Endothelial cell of umbilical vein (primary cell): Measurements from ENCODE around the gene CNBD2. TPM values are rescaled to one million over a fixed set of nuclear protein-coding genes. Genes with fewer than 3 reads are reported as not detected.
"Not testable (repeated sequence)": the region's sequence is repeated elsewhere in the genome, so short reads cannot be mapped to it uniquely, and the experiment has no call there.

Experiments
- BruUV-seq: library from RNA; stranded (reverse); fragments of 400-500 nt; replicated peaks from 2 replicates; lab custom pipeline; 2021; lab: Mats Ljungman, UMichigan
- CTCF ChIA-PET: fragments of 300-600, 350-600 bp; sonication (Branson Sonifier 250); formaldehyde crosslinking; loops from one replicate; lab custom pipeline; 2021; ENCODE audit warnings: antibody characterized with exemption, inconsistent platforms; lab: Charles Lee
- POLR2A ChIA-PET: fragments of 300-600, 350-600 bp; sonication (Branson Sonifier 250); formaldehyde crosslinking; loops from one replicate; lab custom pipeline; 2021; ENCODE audit warnings: antibody characterized with exemption, inconsistent platforms; lab: Charles Lee
- DNase-seq: peaks from one replicate; pipeline ENCODE4 v3.0.0-alpha.2; 2011; ENCODE audit warnings: low read depth, low spot score
- FAIRE-seq: peaks from 2 replicates; lab custom pipeline; 2011; peaks lifted over from hg19 to GRCh38; lab: Jason Lieb, UNC
- H2AFZ ChIP-seq: 2 replicates; pipeline ENCODE4 v1.6.0; 2012; ENCODE audit warnings: low read depth, low read length, control low read depth, inconsistent platforms
- H3K27ac ChIP-seq: 2 replicates; pipeline ENCODE4 v1.5.1; 2011; ENCODE audit warnings: low read depth, mild to moderate bottlenecking, control low read depth, low read length, moderate library complexity; ENCODE audit not compliant: insufficient read depth
- H3K27me3 ChIP-seq, 2 experiments: 2 replicates each; pipeline versions ENCODE4 v1.6.0 to v1.6.1; 2011; ENCODE audit warnings: low read length in 2 of 2, mixed read lengths in 1 of 2; ENCODE audit not compliant: control insufficient read depth in 2 of 2, insufficient read depth in 2 of 2
- H3K36me3 ChIP-seq, 2 experiments: 2 replicates in 1 of 2; 3 replicates in 1 of 2; pipeline ENCODE4 v1.5.1; 2011; ENCODE audit warnings: low read length in 2 of 2, mild to moderate bottlenecking in 1 of 2, moderate library complexity in 1 of 2; ENCODE audit not compliant: control insufficient read depth in 2 of 2, insufficient read depth in 2 of 2; ENCODE audit errors: extremely low read depth in 1 of 2
- H3K4me1 ChIP-seq: 3 replicates; pipeline ENCODE4 v1.5.1; 2011; ENCODE audit warnings: mild to moderate bottlenecking, low read length; ENCODE audit not compliant: control insufficient read depth, insufficient read depth; ENCODE audit errors: extremely low read depth
- H3K4me2 ChIP-seq: 2 replicates; pipeline ENCODE4 v1.6.1; 2011; ENCODE audit warnings: low read length, control low read depth, mixed read lengths; ENCODE audit not compliant: insufficient read depth
- H3K4me3 ChIP-seq, 3 experiments: fragments of 200-600 bp in 1 of 3; sonication (generic), shearing (Covaris generic) in 1 of 3; replicated peaks in 1 of 3; 2 replicates each; pipeline ENCODE4 v1.5.1; 2011 to 2016; ENCODE audit warnings: control low read depth in 3 of 3, low read length in 3 of 3, mild to moderate bottlenecking in 2 of 3, inconsistent platforms in 1 of 3, low read depth in 1 of 3, moderate library complexity in 1 of 3; ENCODE audit not compliant: insufficient read depth in 1 of 3
- H3K79me2 ChIP-seq: 2 replicates; pipeline ENCODE4 v1.6.0; 2012; ENCODE audit warnings: low read length, inconsistent platforms; ENCODE audit not compliant: control insufficient read depth, insufficient read depth
- H3K9ac ChIP-seq: replicated peaks from 2 replicates; pipeline ENCODE3; 2011; ENCODE audit warnings: low read length, control low read depth; ENCODE audit not compliant: insufficient read depth; ENCODE audit errors: extremely low read depth
- H3K9me1 ChIP-seq: replicated peaks from 3 replicates; pipeline ENCODE4 v1.6.0; 2011; ENCODE audit warnings: mild to moderate bottlenecking, low read length; ENCODE audit not compliant: control insufficient read depth, insufficient read depth; ENCODE audit errors: extremely low read depth
- H3K9me3 ChIP-seq: replicated peaks from 2 replicates; pipeline ENCODE4 v1.5.1; 2012; ENCODE audit warnings: low read length, inconsistent platforms; ENCODE audit not compliant: control insufficient read depth, insufficient read depth
- H4K20me1 ChIP-seq: replicated peaks from 2 replicates; pipeline ENCODE3; 2011; ENCODE audit warnings: mild to moderate bottlenecking, low read length; ENCODE audit not compliant: control insufficient read depth, insufficient read depth; ENCODE audit errors: extremely low read depth
- EZH2 ChIP-seq: IDR thresholded peaks from 2 replicates; pipeline ENCODE4 v1.6.1; 2012; ENCODE audit warnings: borderline replicate concordance, low read depth, mild to moderate bottlenecking, moderate library complexity, low read length, inconsistent platforms; ENCODE audit not compliant: severe bottlenecking
- FOS ChIP-seq: IDR thresholded peaks from 2 replicates; pipeline ENCODE4 v1.6.1; 2011; ENCODE audit warnings: mild to moderate bottlenecking, low read length, moderate library complexity, borderline replicate concordance; ENCODE audit not compliant: insufficient read depth
- GATA2 ChIP-seq: IDR thresholded peaks from 2 replicates; pipeline ENCODE4 v1.7.0; 2011; ENCODE audit warnings: low read depth, mild to moderate bottlenecking, moderate library complexity, mixed read lengths, low read length; ENCODE audit not compliant: insufficient read length, insufficient read depth
- JUN ChIP-seq: IDR thresholded peaks from 2 replicates; pipeline ENCODE4 v1.6.1; 2011; ENCODE audit warnings: borderline replicate concordance, low read depth; ENCODE audit not compliant: insufficient read length, insufficient read depth
- MYC ChIP-seq: IDR thresholded peaks from one replicate; pipeline ENCODE4 v1.6.1; 2011; ENCODE audit warnings: mild to moderate bottlenecking, low read depth, low read length
- POLR2A ChIP-seq: IDR thresholded peaks from 2 replicates; pipeline ENCODE4 v1.6.1; 2012; ENCODE audit warnings: low read depth, mild to moderate bottlenecking, control low read depth, low read length
- POLR2AphosphoS5 ChIP-seq: IDR thresholded peaks from 2 replicates; pipeline ENCODE4 v1.6.1; 2012; ENCODE audit warnings: low read depth, mild to moderate bottlenecking, control low read depth, low read length, moderate library complexity; ENCODE audit not compliant: insufficient read depth
- dilution Hi-C: fragments of 300-500 bp; cut with MboI; formaldehyde crosslinking; loops from one replicate; pipeline ENCODE4 v1.15.0; 2019; ENCODE audit warnings: low sequenced_read_pairs; ENCODE audit not compliant: extremely low pct_ligation_motif_present
- intact Hi-C: fragments of 100-400 bp; cut with micrococcal nuclease; formaldehyde crosslinking; loops from one replicate; pipeline ENCODE4 v1.10.0; 2022
- polyA plus RNA-seq, 4 experiments: library from polyadenylated mRNA; depleted of rRNA in 3 of 4; stranded (reverse) in 3 of 4; unstranded in 1 of 4; fragments of >200 nt; gene quantifications; 2 replicates each; pipeline versions ENCODE4 v1.2.1 to v1.2.3, GENCODE V29; 2011 to 2012; ENCODE audit warnings: missing spikeins in 1 of 4
- total RNA-seq: library from RNA; stranded (reverse); gene quantifications from 2 replicates; pipeline ENCODE4 v1.2.3, GENCODE V29; 2021
- TF ChIP-seq, protein P1 (sequence below), 2 donors: IDR thresholded peaks; 1 replicate in 1 of 2; 2 replicates in 1 of 2; pipeline ENCODE4 v1.5.1; 2011; ENCODE audit warnings: low read length in 2 of 2, mild to moderate bottlenecking in 2 of 2, moderate library complexity in 2 of 2, control low read depth in 1 of 2, inconsistent platforms in 1 of 2, low read depth in 1 of 2; ENCODE audit not compliant: insufficient read depth in 1 of 2; ENCODE audit errors: extremely low read depth in 1 of 2
- TF ChIP-seq, protein P2 (sequence below): IDR thresholded peaks from 2 replicates; pipeline ENCODE4 v1.6.1; 2011; ENCODE audit not compliant: insufficient read depth, insufficient read length

Gene CNBD2
- total and polyA plus RNA-seq, 2 donors (not counting 3 experiments of a cell fraction or from before 2014, with no cell fraction given): 4.9 to 7.5 TPM

DNA sequence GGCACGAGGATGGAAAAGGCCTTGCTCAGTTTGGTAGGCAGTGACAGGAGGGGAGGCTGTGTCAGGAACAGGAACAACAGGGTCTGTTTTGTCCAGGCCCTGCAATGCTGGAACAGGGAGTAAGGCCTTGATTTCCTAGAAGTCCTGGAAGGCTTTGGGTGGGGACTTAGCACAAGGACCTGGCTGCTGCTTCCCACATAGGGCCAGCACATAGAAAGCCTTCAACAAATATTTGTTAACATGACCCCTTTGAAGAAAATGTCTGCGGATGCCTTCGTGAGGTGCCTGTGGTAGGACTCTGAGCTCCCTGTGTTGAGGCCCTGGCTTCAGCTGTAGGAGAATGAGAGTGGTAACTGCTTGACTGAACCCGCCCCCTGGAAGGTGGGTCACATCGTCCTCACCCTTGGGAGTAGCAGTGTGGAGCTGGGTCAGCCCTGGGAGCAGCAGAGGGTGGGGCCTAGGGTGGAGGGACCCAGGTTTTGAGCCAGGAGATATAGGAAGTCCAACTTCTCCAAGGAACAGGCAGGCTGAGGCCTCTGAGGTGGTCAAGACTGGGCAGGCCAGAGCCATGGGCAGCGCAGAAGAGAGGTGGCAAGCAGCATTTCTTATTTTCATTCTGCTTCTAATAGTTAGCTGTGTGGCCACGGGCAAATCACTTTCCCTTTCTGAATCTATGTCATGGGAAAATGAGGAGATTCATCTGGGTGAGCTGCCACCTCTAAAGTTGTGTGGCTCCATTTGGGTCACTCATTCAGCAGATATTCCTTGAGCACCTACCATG is 50.0 kb downstream of the CNBD2 start:
- dilution Hi-C loops (no loop called here), intact Hi-C loops (no loop called here)
- TF ChIP-seq MYC (no peak), POLR2A (no peak), GATA2 (no peak), EZH2 (no peak), JUN (no peak), FOS (no peak), POLR2AphosphoS5 (no peak)
- TF ChIP-seq, protein P1, sequence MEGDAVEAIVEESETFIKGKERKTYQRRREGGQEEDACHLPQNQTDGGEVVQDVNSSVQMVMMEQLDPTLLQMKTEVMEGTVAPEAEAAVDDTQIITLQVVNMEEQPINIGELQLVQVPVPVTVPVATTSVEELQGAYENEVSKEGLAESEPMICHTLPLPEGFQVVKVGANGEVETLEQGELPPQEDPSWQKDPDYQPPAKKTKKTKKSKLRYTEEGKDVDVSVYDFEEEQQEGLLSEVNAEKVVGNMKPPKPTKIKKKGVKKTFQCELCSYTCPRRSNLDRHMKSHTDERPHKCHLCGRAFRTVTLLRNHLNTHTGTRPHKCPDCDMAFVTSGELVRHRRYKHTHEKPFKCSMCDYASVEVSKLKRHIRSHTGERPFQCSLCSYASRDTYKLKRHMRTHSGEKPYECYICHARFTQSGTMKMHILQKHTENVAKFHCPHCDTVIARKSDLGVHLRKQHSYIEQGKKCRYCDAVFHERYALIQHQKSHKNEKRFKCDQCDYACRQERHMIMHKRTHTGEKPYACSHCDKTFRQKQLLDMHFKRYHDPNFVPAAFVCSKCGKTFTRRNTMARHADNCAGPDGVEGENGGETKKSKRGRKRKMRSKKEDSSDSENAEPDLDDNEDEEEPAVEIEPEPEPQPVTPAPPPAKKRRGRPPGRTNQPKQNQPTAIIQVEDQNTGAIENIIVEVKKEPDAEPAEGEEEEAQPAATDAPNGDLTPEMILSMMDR (IDR thresholded peaks at IDR 0.05; ENCODE audit: extremely low read depth in 1 of 2, insufficient read depth in 1 of 2, low read depth in 1 of 2, low read length in 2 of 2): no peak
- TF ChIP-seq, protein P2, sequence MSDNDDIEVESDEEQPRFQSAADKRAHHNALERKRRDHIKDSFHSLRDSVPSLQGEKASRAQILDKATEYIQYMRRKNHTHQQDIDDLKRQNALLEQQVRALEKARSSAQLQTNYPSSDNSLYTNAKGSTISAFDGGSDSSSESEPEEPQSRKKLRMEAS: no peak
- Histone ChIP-seq H3K9me3 (no peaks in the 10 kb centered on the region), H4K20me1 (no peaks in the 10 kb centered on the region), H3K9ac (peak overlapping the region; percentile 40), H3K4me3 (no peak overlapping the region), H2AFZ (peak overlapping the region; percentile 59), H3K79me2 (no peaks in the 10 kb centered on the region), H3K36me3 (no peaks in the 10 kb centered on the region), H3K27ac (peak overlapping the region; percentile 44), H3K9me1 (no peaks in the 10 kb centered on the region), H3K27me3 (no peaks in the 10 kb centered on the region), H3K4me1 (peaks cover 14% of the 10 kb centered on the region), H3K4me2 (peak overlapping the region; percentile 19)
- FAIRE-seq: no peak
- POLR2A ChIA-PET: interaction anchor here (0.5 kb wide), 1 partner anchor 116 kb away, joined by 3 read pairs; no protein-coding TSS in a partner anchor
- CTCF ChIA-PET: interaction anchor here (1.3 to 2.4 kb wide), 4 partner anchors 24 to 120 kb away, joined by 4 to 15 read pairs (median 6); partner anchors contain the start of gene SCAND1
- DNase-seq: peak; percentile 16
- BruUV-seq: no TSS peak

DNA sequence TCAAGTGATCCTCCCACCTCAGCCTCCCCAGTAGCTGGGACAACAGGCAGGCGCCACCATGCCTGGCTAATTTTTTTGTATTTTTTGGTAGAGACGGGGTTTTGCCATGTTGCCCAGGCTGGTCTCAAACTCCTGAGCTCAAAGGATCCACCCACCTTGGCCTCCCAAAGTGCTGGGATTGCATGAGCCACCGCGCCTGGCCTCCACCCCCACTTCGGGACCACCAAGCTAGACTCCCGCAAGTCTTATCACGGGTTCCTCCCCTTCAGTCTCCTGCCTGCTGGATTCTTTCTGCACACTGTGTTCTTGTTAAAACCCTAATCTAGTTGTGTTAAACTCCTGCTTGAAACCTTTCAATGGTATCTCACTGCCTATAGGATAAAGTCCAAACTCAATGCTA is 57.7 kb downstream of the CNBD2 start:
- POLR2A ChIA-PET, H3K4me3 ChIP-seq, intact Hi-C loops, H3K9me3 ChIP-seq, H3K27ac ChIP-seq, H2AFZ ChIP-seq, H3K4me1 ChIP-seq, H3K36me3 ChIP-seq, H4K20me1 ChIP-seq, dilution Hi-C loops, H3K4me2 ChIP-seq, DNase-seq, H3K9me1 ChIP-seq, H3K9ac ChIP-seq, FAIRE-seq, H3K79me2 ChIP-seq, BruUV-seq: not testable (repeated sequence)
- CTCF ChIA-PET: interaction anchor here (1.2 to 2.2 kb wide), 2 partner anchors 31 to 176 kb away, joined by 4 to 5 read pairs; no protein-coding TSS in a partner anchor
- H3K27me3 ChIP-seq: peaks cover 16 to 22% of the 10 kb centered on the region in 2 experiments
